Right lobe of liver (tissue), 6 donors: ENCODE measurements around the gene NTF4. TPM values are rescaled to one million over a fixed set of nuclear protein-coding genes. Genes with fewer than 3 reads are reported as not detected.

Experiments used
- ATAC-seq, 4 donors: fragments of 200-7000 bp; cut with Tn5 transposase; one replicate each; pipeline ENCODE4 v1.9.1; 2020; ENCODE audit warnings: mild to moderate bottlenecking in 4 of 4, moderate library complexity in 4 of 4
- DNase-seq, 3 donors: peaks; one replicate each; pipeline ENCODE4 v3.0.0-alpha.2; 2020
- H3K27ac ChIP-seq, 3 donors: fragments of 200-600 bp; one replicate each; pipeline ENCODE4 v1.8.0; 2022
- H3K27me3 ChIP-seq, 2 donors: fragments of 200-600 bp; one replicate each; pipeline ENCODE4 v1.8.0; 2022
- H3K36me3 ChIP-seq, 4 donors: fragments of 200-600 bp; sonication (generic) in 1 of 4; one replicate each; pipeline versions ENCODE4 v1.5.1 to v1.8.0; 2017 to 2022; ENCODE audit warnings: control low read depth in 1 of 4
- H3K4me1 ChIP-seq, 4 donors: fragments of 200-600 bp; sonication (generic) in 1 of 4; one replicate each; pipeline versions ENCODE4 v1.5.1 to v1.8.0; 2017 to 2022; ENCODE audit warnings: control low read depth in 1 of 4
- H3K4me3 ChIP-seq, 3 donors: fragments of 200-600 bp; one replicate each; pipeline ENCODE4 v1.8.0; 2022
- H3K9me3 ChIP-seq, 4 donors: fragments of 200-600 bp; sonication (generic) in 1 of 4; one replicate each; pipeline versions ENCODE4 v1.5.1 to v1.8.0; 2017 to 2022; ENCODE audit warnings: control low read depth in 1 of 4
- POLR2A ChIP-seq: fragments of 450-650 bp; IDR thresholded peaks from one replicate; pipeline ENCODE4 v1.6.1; 2017; ENCODE audit warnings: antibody characterized with exemption, mild to moderate bottlenecking
- WGBS: methylation state at CpG from one replicate; pipeline ENCODE4 v1.1.6; 2018; ENCODE audit warnings: low coverage, low lambda C conversion rate; ENCODE audit not compliant: insufficient coverage; ENCODE audit errors: missing lambda C conversion rate; 5-methylcytosine and 5-hydroxymethylcytosine counted together
- intact Hi-C, 2 donors: fragments of 100-400 bp; cut with DNase I; formaldehyde crosslinking; loops; one replicate each; pipeline versions ENCODE4 v1.11.2 to v1.14.1; 2022
- total RNA-seq, 6 experiments: library from RNA; depleted of rRNA in 2 of 6; stranded (reverse); fragments of >200 nt in 2 of 6; fragmentation: NEBNext Ultra II Directional in 3 of 6; extraction: Animal tissue kit (Norgen Biotek cat#: 25700) in 3 of 6; gene quantifications; one replicate each; pipeline versions ENCODE4 v1.1.0 to v1.2.4, GENCODE V29; 2016 to 2023
- TF ChIP-seq, protein P1 (sequence below), 4 donors: fragments of 200-600 bp in 3 of 4; fragments of 450-650 bp in 1 of 4; IDR thresholded peaks; one replicate each; pipeline versions ENCODE4 v1.5.1 to v1.8.0; 2016 to 2022; ENCODE audit warnings: antibody characterized with exemption in 4 of 4, mild to moderate bottlenecking in 2 of 4
- donor health status: DM: no; HTN: yes; CAD: no.
- donor health status: DM: no; HTN: no; CAD: no.
- donor health status: DM: no; HTN: no; CAD: no.
- donor health status: DM: no; HTN: yes; CAD: no.
- donor health status: DM: no; HTN: yes; CAD: no.

The NTF4 gene
- total RNA-seq, 6 experiments from 2014 or later: not detected

- no peak for TF ChIP-seq POLR2A
- TF ChIP-seq, protein P1, sequence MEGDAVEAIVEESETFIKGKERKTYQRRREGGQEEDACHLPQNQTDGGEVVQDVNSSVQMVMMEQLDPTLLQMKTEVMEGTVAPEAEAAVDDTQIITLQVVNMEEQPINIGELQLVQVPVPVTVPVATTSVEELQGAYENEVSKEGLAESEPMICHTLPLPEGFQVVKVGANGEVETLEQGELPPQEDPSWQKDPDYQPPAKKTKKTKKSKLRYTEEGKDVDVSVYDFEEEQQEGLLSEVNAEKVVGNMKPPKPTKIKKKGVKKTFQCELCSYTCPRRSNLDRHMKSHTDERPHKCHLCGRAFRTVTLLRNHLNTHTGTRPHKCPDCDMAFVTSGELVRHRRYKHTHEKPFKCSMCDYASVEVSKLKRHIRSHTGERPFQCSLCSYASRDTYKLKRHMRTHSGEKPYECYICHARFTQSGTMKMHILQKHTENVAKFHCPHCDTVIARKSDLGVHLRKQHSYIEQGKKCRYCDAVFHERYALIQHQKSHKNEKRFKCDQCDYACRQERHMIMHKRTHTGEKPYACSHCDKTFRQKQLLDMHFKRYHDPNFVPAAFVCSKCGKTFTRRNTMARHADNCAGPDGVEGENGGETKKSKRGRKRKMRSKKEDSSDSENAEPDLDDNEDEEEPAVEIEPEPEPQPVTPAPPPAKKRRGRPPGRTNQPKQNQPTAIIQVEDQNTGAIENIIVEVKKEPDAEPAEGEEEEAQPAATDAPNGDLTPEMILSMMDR (IDR thresholded peaks at IDR 0.05): no peak
- no peaks in the 10 kb centered on the region for H3K9me3 ChIP-seq
- H3K27me3 ChIP-seq: no peaks in the 10 kb centered on the region
- H3K27ac ChIP-seq: peak overlapping the region in 1 of 3 donors; percentile 49
- peaks cover 0 to 26% (median 7%) of the 10 kb centered on the region in 4 donors for H3K4me1 ChIP-seq
- peaks cover 6 to 73% (median 26%) of the 10 kb centered on the region in 4 donors for H3K36me3 ChIP-seq
- H3K4me3 ChIP-seq: no peak overlapping the region
- ATAC-seq: peak; percentile 80 to 93 (median 82)
- 20% methylated on average over 3 of the region's 4 CpGs for WGBS
- intact Hi-C loops: loop anchor here in 1 of 2 donors (10.0 kb wide), 1 partner anchor 96 kb away; no protein-coding TSS in a partner anchor
- DNase-seq: peak in 1 of 3 donors; percentile 70
Measured at GRCh38 chr19:49098795-49099194, 34.2 kb upstream of the NTF4 start.

- Histone ChIP-seq H3K27ac (peak overlapping the region in 1 of 3 donors; percentile 49), H3K4me1 (peaks cover 0 to 26% (median 7%) of the 10 kb centered on the region in 4 donors), H3K36me3 (peaks cover 6 to 79% (median 28%) of the 10 kb centered on the region in 4 donors), H3K27me3 (no peaks in the 10 kb centered on the region), H3K4me3 (no peak overlapping the region), H3K9me3 (no peaks in the 10 kb centered on the region)
- peak in 2 of 3 donors; percentile 60 to 76 for DNase-seq
- ATAC-seq: peak; percentile 84 to 92 (median 88)
- intact Hi-C loops: loop anchor here in 1 of 2 donors (10.0 kb wide), 1 partner anchor 97 kb away; no protein-coding TSS in a partner anchor
- TF ChIP-seq, protein P1 (IDR thresholded peaks at IDR 0.05): peak; percentile 96 to 100 (median 100)
- no peak for TF ChIP-seq POLR2A
- 36% methylated on average over 6 of the region's 8 CpGs for WGBS
Measured at GRCh38 chr19:49097453-49098288, 33.1 kb upstream of the NTF4 start.

DNA sequence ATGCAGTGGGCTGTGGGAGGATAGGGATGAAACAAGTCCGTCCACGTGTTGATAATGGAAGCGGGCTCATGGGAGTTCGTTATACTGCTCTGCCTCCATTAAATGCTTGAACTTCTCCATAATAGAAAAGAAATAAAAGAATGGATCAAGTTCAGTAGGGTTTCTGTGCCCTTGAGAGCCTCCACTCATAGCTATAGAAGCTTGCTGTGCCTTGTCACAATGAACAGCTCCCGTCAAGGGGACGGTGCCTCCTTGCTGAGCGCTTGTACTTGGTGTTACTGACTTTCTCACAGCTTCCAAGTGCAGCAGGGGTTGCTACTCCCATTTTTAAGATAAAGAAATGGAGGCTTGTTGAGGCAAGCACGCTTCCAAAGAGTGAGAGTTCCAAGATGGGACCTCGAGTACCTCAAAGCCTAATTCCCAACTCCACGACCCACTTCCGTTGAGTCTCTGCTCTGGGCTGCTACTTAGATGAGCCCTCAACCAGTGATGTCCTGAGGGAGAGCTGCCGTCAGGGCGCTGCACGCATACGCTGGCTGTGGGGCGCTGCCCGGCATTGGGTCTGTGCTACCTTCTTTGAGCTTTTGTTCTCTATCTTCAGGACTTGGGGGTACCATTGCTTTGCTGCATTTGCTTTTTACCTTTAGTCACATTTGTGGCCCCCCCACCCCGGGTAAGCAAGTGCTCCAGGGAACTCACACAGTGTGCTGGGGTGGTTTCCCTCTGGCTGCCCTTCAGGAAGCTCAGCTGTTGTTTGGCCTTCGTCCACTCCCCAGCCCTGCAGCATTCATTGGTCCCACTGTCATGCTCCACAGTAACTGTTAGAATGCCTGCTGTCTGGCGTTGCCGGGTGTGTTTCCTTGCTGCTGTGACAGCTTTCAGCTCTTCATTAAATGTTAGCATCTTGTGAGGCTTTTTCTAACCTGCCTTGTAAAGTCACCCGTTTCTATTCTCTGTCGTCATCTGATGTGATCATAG is 30.2 kb upstream of the NTF4 start:
- ATAC-seq (no peak), DNase-seq (no peak)
- Histone ChIP-seq H3K27me3 (no peaks in the 10 kb centered on the region), H3K4me3 (no peak overlapping the region), H3K9me3 (no peaks in the 10 kb centered on the region), H3K36me3 (peaks cover 19 to 80% (median 31%) of the 10 kb centered on the region in 4 donors), H3K4me1 (peaks cover 0 to 26% (median 7%) of the 10 kb centered on the region in 4 donors), H3K27ac (no peak overlapping the region)
- intact Hi-C loops: loop anchor here in 1 of 2 donors (10.0 kb wide), 1 partner anchor 100 kb away; no protein-coding TSS in a partner anchor
- WGBS: 82% methylated on average over 15 of the region's 23 CpGs
- no peak for TF ChIP-seq POLR2A
- TF ChIP-seq, protein P1 (IDR thresholded peaks at IDR 0.05): no peak

DNA sequence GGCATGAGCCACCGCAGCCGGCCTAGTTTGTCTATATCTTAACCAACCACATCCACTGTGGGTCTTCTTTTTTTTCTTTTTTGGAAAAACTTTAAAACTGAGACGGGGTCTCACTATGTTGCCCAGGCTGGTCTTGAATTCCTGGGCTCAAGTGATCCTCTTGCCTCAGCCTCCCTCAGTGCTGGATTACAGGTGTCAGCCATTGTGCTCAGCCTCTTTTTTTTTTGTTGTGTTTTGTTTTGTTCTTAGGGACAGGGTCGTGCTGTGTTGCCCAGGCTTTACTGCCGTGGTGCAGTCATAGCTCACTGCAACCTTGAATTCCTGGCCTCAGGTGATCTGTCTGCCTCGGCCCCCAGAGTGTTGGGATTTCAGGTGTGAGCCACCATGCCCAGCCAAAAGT is 28.1 kb upstream of the NTF4 start:
- ATAC-seq: no peak
- H3K27me3 ChIP-seq: no peaks in the 10 kb centered on the region
- peaks cover 0 to 10% (median 0%) of the 10 kb centered on the region in 4 donors for H3K4me1 ChIP-seq
- no peak for DNase-seq
- intact Hi-C loops: loop anchor here in 1 of 2 donors (10.0 kb wide), 1 partner anchor 102 kb away; no protein-coding TSS in a partner anchor
- H3K9me3 ChIP-seq: no peaks in the 10 kb centered on the region
- TF ChIP-seq POLR2A: no peak
- TF ChIP-seq, protein P1 (IDR thresholded peaks at IDR 0.05): no peak
- peaks cover 13 to 64% (median 34%) of the 10 kb centered on the region in 4 donors for H3K36me3 ChIP-seq
- 85% methylated on average over 5 of the region's 6 CpGs for WGBS
- H3K27ac ChIP-seq: no peak overlapping the region
- H3K4me3 ChIP-seq: no peak overlapping the region
